Measurements from ENCODE around the gene CAD. TPM values are rescaled to one million over a fixed set of nuclear protein-coding genes. Genes with fewer than 3 reads are reported as not detected.
A peak's percentile ranks its signal among the peaks of the same experiment; 100 is the strongest.

The CAD gene
- total and polyA plus RNA-seq, 9 of the 15 experiments (the other 6 are each of a cell fraction or from before 2014, with no cell fraction given) = 7.5 to 126 (median 33.7) TPM

GRCh38 chr2:27211943-27212625, 5.1 kb upstream of the CAD start, which contains the start of the genes ATRAID and SLC5A6 (continued):
- TF ChIP-seq GATA2 (CRISPR knock-in tag; IDR thresholded peaks at IDR 0.05) (no peak), VEZF1 (CRISPR knock-in tag; IDR thresholded peaks at IDR 0.05) (peak; percentile 86), SAP30 (IDR thresholded peaks at IDR 0.05; ENCODE audit: borderline replicate concordance, insufficient read depth, low read depth, low read length, poor library complexity, severe bottlenecking) (peak; percentile 63), NR2C1 (IDR thresholded peaks at IDR 0.05) (peak; percentile 90), NR2C1 (tag; IDR thresholded peaks at IDR 0.05) (peak; percentile 91), ZFX (CRISPR knock-in tag; IDR thresholded peaks at IDR 0.05) (peak; percentile 98), RB1 (IDR thresholded peaks at IDR 0.05; ENCODE audit: low read depth) (peak; percentile 87), PHTF2 (CRISPR knock-in tag; IDR thresholded peaks at IDR 0.05) (no peak), ZNF655 (CRISPR knock-in tag; IDR thresholded peaks at IDR 0.05) (no peak), ZBTB11 (CRISPR knock-in tag; IDR thresholded peaks at IDR 0.05) (peak in 2 of 3 experiments; percentile 34 to 92; a peak in 2 of 6 replicates), ZNF384 (IDR thresholded peaks at IDR 0.05; ENCODE audit: low read depth, low read length) (peak; percentile 6; the same call in 1 of the 2 replicates), EP400 (IDR thresholded peaks at IDR 0.05) (peak; percentile 90), SIX5 (IDR thresholded peaks at IDR 0.05; ENCODE audit: borderline replicate concordance in 1 of 2, insufficient read depth in 1 of 2, low read depth in 1 of 2, low read length in 2 of 2) (no peak; a peak in 1 of 4 replicates), GABPB1 (CRISPR knock-in tag; IDR thresholded peaks at IDR 0.05) (peak; percentile 82), E2F4 (CRISPR knock-in tag; IDR thresholded peaks at IDR 0.05; ENCODE audit: low read depth) (no peak)
